H1 (cell line): Measurements from ENCODE around the gene TRIP13. TPM values are rescaled to one million over a fixed set of nuclear protein-coding genes. Genes with fewer than 3 reads are reported as not detected.
"Not testable (repeated sequence)": the region's sequence is repeated elsewhere in the genome, so short reads cannot be mapped to it uniquely, and the experiment has no call there.

Experiments used
- CTCF ChIA-PET: fragments of 300-600 bp; sonication (Branson Sonifier 250); formaldehyde crosslinking; loops from one replicate; lab custom pipeline; 2021; ENCODE audit not compliant: partially characterized antibody; lab: Charles Lee
- POLR2A ChIA-PET: fragments of 300-600 bp; sonication (Branson Sonifier 250); formaldehyde crosslinking; loops from one replicate; lab custom pipeline; 2021; ENCODE audit warnings: inconsistent platforms; ENCODE audit not compliant: partially characterized antibody; lab: Charles Lee
- DNase-seq, 2 experiments: peaks; one replicate each; pipeline versions ENCODE4 v3.0.0 to v3.0.0-alpha.2; 2010 to 2022; ENCODE audit warnings: low spot score in 2 of 2, low read depth in 1 of 2, mixed read lengths in 1 of 2
- FAIRE-seq: peaks from 2 replicates; lab custom pipeline; 2011; peaks lifted over from hg19 to GRCh38; lab: Jason Lieb, UNC
- H2AFZ ChIP-seq: 2 replicates; pipeline ENCODE4 v1.8.1; 2012; ENCODE audit warnings: low read length, inconsistent platforms
- H2AK5ac ChIP-seq: 2 replicates; pipeline ENCODE4 v1.6.1; 2013; ENCODE audit warnings: low read depth, low read length
- H2BK120ac ChIP-seq: replicated peaks from 2 replicates; pipeline ENCODE3; 2013; ENCODE audit warnings: low read depth, low read length, inconsistent platforms
- H2BK12ac ChIP-seq: 2 replicates; pipeline ENCODE4 v1.6.1; 2013; ENCODE audit warnings: low read depth, low read length
- H2BK15ac ChIP-seq: 2 replicates; pipeline ENCODE4 v1.6.1; 2013; ENCODE audit warnings: low read length
- H2BK20ac ChIP-seq: 2 replicates; pipeline ENCODE4 v1.6.1; 2013; ENCODE audit warnings: low read length
- H2BK5ac ChIP-seq: 2 replicates; pipeline ENCODE4 v1.6.1; 2013; ENCODE audit warnings: low read depth, low read length
- H3K14ac ChIP-seq: 2 replicates; pipeline ENCODE4 v1.6.1; 2013; ENCODE audit warnings: inconsistent platforms; ENCODE audit not compliant: insufficient read length
- H3K18ac ChIP-seq: 2 replicates; pipeline ENCODE4 v1.6.1; 2013; ENCODE audit warnings: low read length; ENCODE audit errors: extremely low read depth
- H3K23ac ChIP-seq: 2 replicates; pipeline ENCODE4 v1.6.1; 2013; ENCODE audit warnings: inconsistent platforms; ENCODE audit not compliant: insufficient read length
- H3K23me2 ChIP-seq: 2 replicates; pipeline ENCODE4 v1.6.1; 2013; ENCODE audit warnings: low read depth, low read length
- H3K27ac ChIP-seq: 2 replicates; pipeline ENCODE4 v1.6.1; 2011; ENCODE audit warnings: low read depth, low read length, inconsistent platforms
- H3K27me3 ChIP-seq, 4 experiments: replicated peaks in 1 of 4; 1 replicate in 1 of 4; 2 replicates in 3 of 4; pipeline versions ENCODE4 v1.6.1 to v1.8.1; 2011 to 2013; ENCODE audit warnings: low read length in 3 of 4, mild to moderate bottlenecking in 3 of 4, inconsistent platforms in 2 of 4, mixed read lengths in 2 of 4, moderate library complexity in 1 of 4; ENCODE audit not compliant: control insufficient read depth in 3 of 4, insufficient read depth in 3 of 4; ENCODE audit errors: extremely low read depth in 1 of 4
- H3K36me3 ChIP-seq, 4 experiments: 2 replicates each; pipeline versions ENCODE4 v1.6.1 to v1.8.1; 2011 to 2013; ENCODE audit warnings: mild to moderate bottlenecking in 4 of 4, low read length in 3 of 4, moderate library complexity in 2 of 4, control low read depth in 1 of 4, inconsistent platforms in 1 of 4; ENCODE audit not compliant: insufficient read depth in 4 of 4, control insufficient read depth in 2 of 4
- H3K4ac ChIP-seq: replicated peaks from 2 replicates; pipeline ENCODE3; 2013; ENCODE audit warnings: low read length, low read depth, mixed read lengths, inconsistent platforms; ENCODE audit not compliant: insufficient read length
- H3K4me1 ChIP-seq, 4 experiments: replicated peaks in 1 of 4; 1 replicate in 1 of 4; 2 replicates in 3 of 4; pipeline versions ENCODE4 v1.6.1 to v1.8.1; 2011 to 2013; ENCODE audit warnings: low read length in 3 of 4, inconsistent platforms in 2 of 4, mixed read lengths in 1 of 4; ENCODE audit not compliant: insufficient read depth in 4 of 4, control insufficient read depth in 3 of 4
- H3K4me2 ChIP-seq, 2 experiments: 2 replicates each; pipeline versions ENCODE4 v1.6.1 to v1.8.1; 2011 to 2013; ENCODE audit warnings: low read depth in 2 of 2, low read length in 2 of 2, control low read depth in 1 of 2, inconsistent platforms in 1 of 2, mild to moderate bottlenecking in 1 of 2; ENCODE audit not compliant: insufficient read depth in 1 of 2
- H3K4me3 ChIP-seq, 4 experiments: fragments of 200-600, 300-600 bp in 1 of 4; sonication (generic), shearing (Covaris generic), sonication (Bioruptor Twin) in 1 of 4; 2 replicates each; pipeline versions ENCODE4 v1.5.1 to v1.8.1; 2011 to 2016; ENCODE audit warnings: low read length in 4 of 4, low read depth in 3 of 4, control low read depth in 2 of 4, inconsistent platforms in 2 of 4, mild to moderate bottlenecking in 2 of 4, mixed read lengths in 1 of 4, moderate library complexity in 1 of 4; ENCODE audit not compliant: insufficient read depth in 2 of 4; ENCODE audit errors: extremely low read depth in 1 of 4
- H3K56ac ChIP-seq: replicated peaks from 2 replicates; pipeline ENCODE3; 2013; ENCODE audit warnings: low read depth, mild to moderate bottlenecking, mixed read lengths, low read length, inconsistent platforms; ENCODE audit not compliant: insufficient read length
- H3K79me1 ChIP-seq: 2 replicates; pipeline ENCODE4 v1.6.1; 2013; ENCODE audit warnings: low read depth, low read length, control low read depth
- H3K79me2 ChIP-seq, 2 experiments: 2 replicates each; pipeline versions ENCODE4 v1.6.1 to v1.8.1; 2012 to 2013; ENCODE audit warnings: low read length in 2 of 2, mild to moderate bottlenecking in 2 of 2, inconsistent platforms in 1 of 2; ENCODE audit not compliant: insufficient read depth in 2 of 2, control insufficient read depth in 1 of 2
- H3K9ac ChIP-seq, 4 experiments: replicated peaks in 1 of 4; 1 replicate in 1 of 4; 2 replicates in 3 of 4; pipeline versions ENCODE4 v1.6.1 to v1.8.1; 2011 to 2013; ENCODE audit warnings: low read depth in 3 of 4, low read length in 3 of 4, control low read depth in 2 of 4, mild to moderate bottlenecking in 2 of 4, moderate library complexity in 2 of 4, inconsistent platforms in 1 of 4; ENCODE audit errors: extremely low read depth in 1 of 4
- H3K9me3 ChIP-seq, 2 experiments: 2 replicates each; pipeline versions ENCODE4 v1.6.1 to v1.8.1; 2012 to 2013; ENCODE audit warnings: mild to moderate bottlenecking in 2 of 2, moderate library complexity in 2 of 2, control low read depth in 1 of 2, inconsistent platforms in 1 of 2, low read depth in 1 of 2, low read length in 1 of 2, mixed read lengths in 1 of 2; ENCODE audit not compliant: insufficient read depth in 2 of 2
- H4K20me1 ChIP-seq, 2 experiments: replicated peaks in 1 of 2; 2 replicates each; pipeline versions ENCODE3 to v1.8.1; 2011 to 2013; ENCODE audit warnings: inconsistent platforms in 2 of 2, low read length in 2 of 2, mild to moderate bottlenecking in 1 of 2; ENCODE audit not compliant: insufficient read depth in 2 of 2, control insufficient read depth in 1 of 2
- H4K5ac ChIP-seq: 2 replicates; pipeline ENCODE4 v1.6.1; 2013; ENCODE audit warnings: low read length, low read depth, mixed read lengths, inconsistent platforms; ENCODE audit not compliant: insufficient read length
- H4K8ac ChIP-seq: 2 replicates; pipeline ENCODE4 v1.8.0; 2013; ENCODE audit warnings: mild to moderate bottlenecking, moderate library complexity, low read length, inconsistent platforms; ENCODE audit not compliant: insufficient read depth; ENCODE audit errors: extremely low read depth
- H4K91ac ChIP-seq: replicated peaks from 2 replicates; pipeline ENCODE3; 2013; ENCODE audit warnings: low read length, mixed read lengths, inconsistent platforms; ENCODE audit not compliant: insufficient read length
- WGBS, 2 experiments: shearing (Covaris generic) in 1 of 2; methylation state at CpG; one replicate each; pipeline versions ENCODE4 v1.1.6 to v1.1.7; 2013 to 2015; ENCODE audit warnings: low lambda C conversion rate in 2 of 2, mixed read lengths in 2 of 2, inconsistent platforms in 1 of 2, low coverage in 1 of 2, missing lambda C conversion rate in 1 of 2; ENCODE audit not compliant: insufficient replicate concordance in 2 of 2, insufficient coverage in 1 of 2, insufficient read length in 1 of 2; ENCODE audit errors: extremely low coverage in 1 of 2, missing lambda C conversion rate in 1 of 2; 5-methylcytosine and 5-hydroxymethylcytosine counted together
- polyA plus RNA-seq, 7 experiments: library from polyadenylated mRNA; depleted of rRNA in 3 of 7; stranded (reverse) in 5 of 7; unstranded in 2 of 7; fragments of >200 nt in 5 of 7; fragments of 200-250 nt in 2 of 7; gene quantifications; 1 replicate in 5 of 7; 2 replicates in 1 of 7; 4 replicates in 1 of 7; pipeline versions ENCODE4 v1.2.1 to v1.2.3, GENCODE V29; 2011 to 2013; ENCODE audit warnings: missing spikeins in 2 of 7, mixed read lengths in 2 of 7
- total RNA-seq: library from RNA; stranded (reverse); fragmentation: NEBNext Ultra II Directional; extraction: Animal tissue kit (Norgen Biotek cat#: 25700); gene quantifications from 2 replicates; pipeline ENCODE4 v1.2.1, GENCODE V29; 2021

The TRIP13 gene
- total and polyA plus RNA-seq, 2 of the 8 experiments (the other 6 are each of a cell fraction or from before 2014, with no cell fraction given) = 20.0 to 39.2 TPM

GRCh38 chr5:918717-919116 lies 26.0 kb downstream of the TRIP13 start:
- H3K79me1 ChIP-seq, H3K27me3 ChIP-seq, H4K91ac ChIP-seq, H3K4me1 ChIP-seq, DNase-seq, H3K9ac ChIP-seq, H3K4me3 ChIP-seq, H3K27ac ChIP-seq, H3K14ac ChIP-seq, FAIRE-seq, H2BK120ac ChIP-seq, H4K5ac ChIP-seq, H3K18ac ChIP-seq, H4K8ac ChIP-seq, H3K9me3 ChIP-seq, H2BK5ac ChIP-seq, H3K56ac ChIP-seq, H3K4ac ChIP-seq, H2AK5ac ChIP-seq, H2BK15ac ChIP-seq, H3K23me2 ChIP-seq, H3K23ac ChIP-seq, H2AFZ ChIP-seq, H3K79me2 ChIP-seq, H2BK12ac ChIP-seq, H3K4me2 ChIP-seq, H2BK20ac ChIP-seq, H4K20me1 ChIP-seq: not testable (repeated sequence)
- WGBS, 2 experiments = 87% methylated on average over 5 of the region's 5 CpGs; no CpG with 5 or more reads in 1 of the 2 experiments
- ChIA-PET POLR2A (interaction anchor here (1.1 kb wide), 1 partner anchor 92 kb away, joined by 4 read pairs; no protein-coding TSS in a partner anchor), CTCF (interaction anchor here (0.6 to 3.8 kb wide), 6 partner anchors 12 to 317 kb away, joined by 3 to 19 read pairs (median 4); no protein-coding TSS in a partner anchor)
- H3K36me3 ChIP-seq = peaks cover 18 to 47% (median 35%) of the 10 kb centered on the region in 4 experiments
